Renal cortex interstitium (tissue), 11 donors: ENCODE data around the gene AGMAT. TPM values are rescaled to one million over a fixed set of nuclear protein-coding genes. Genes with fewer than 3 reads are reported as not detected.

Source experiments
- DNase-seq, 11 donors: peaks; one replicate each; pipeline ENCODE4 v3.0.0-alpha.2; 2013; ENCODE audit warnings: low read depth in 9 of 11, low spot score in 4 of 11; ENCODE audit errors: extremely low read depth in 1 of 11
- polyA plus RNA-seq, 3 donors: library from polyadenylated mRNA; unstranded; fragments of 120-200 nt; gene quantifications; one replicate each; pipeline ENCODE4 v1.2.1, GENCODE V29; 2013; ENCODE audit not compliant: insufficient read length in 3 of 3

AGMAT gene
- polyA plus RNA-seq, 3 donors, result 30.6 to 35.6 (median 33.3) TPM

GRCh38 chr1:15540186-15540585 lies 44.7 kb downstream of the AGMAT start:
- DNase-seq, result no peak

GRCh38 chr1:15538771-15539170 lies 46.1 kb downstream of the AGMAT start:
- no peak for DNase-seq

- no peak for DNase-seq
Observed at GRCh38 chr1:15531682-15532081, 53.2 kb downstream of the AGMAT start.

- DNase-seq, result no peak
Observed at GRCh38 chr1:15531003-15531402, 53.8 kb downstream of the AGMAT start.

- DNase-seq, result peak; percentile 99 to 100 (median 100)
Observed at GRCh38 chr1:15526490-15527339, 58.1 kb downstream of the AGMAT start, which contains the start of gene DNAJC16. DNAJC16 (plus strand) TSS chr1:15526848; CDS start chr1:15529106, 2,258 bp downstream.

- DNase-seq, result no peak
Observed at GRCh38 chr1:15526021-15526489, 58.8 kb downstream of the AGMAT start.

GRCh38 chr1:15525050-15526020 lies 59.5 kb downstream of the AGMAT start:
- DNase-seq, result peak in 3 of 11 donors; percentile 95 to 97 (median 96)

GRCh38 chr1:15524283-15525049 lies 60.4 kb downstream of the AGMAT start:
- peak; percentile 84 to 99 (median 97) for DNase-seq

- no peak for DNase-seq
Observed at GRCh38 chr1:15524021-15524282, 60.9 kb downstream of the AGMAT start, which contains the start of gene CASP9. CASP9 (minus strand) TSS chr1:15524215; CDS start chr1:15524200, 15 bp downstream.

- DNase-seq, result no peak
Observed at GRCh38 chr1:15523104-15524020, 61.5 kb downstream of the AGMAT start.

GRCh38 chr1:15522551-15522950 lies 62.3 kb downstream of the AGMAT start:
- DNase-seq, result no peak

Other genes with a start within 250 kb of the AGMAT start
- 10 to 100 TPM in 2 of 3 donors, 1 to 10 TPM in 1; 9.6 to 19.8 (median 14.5) TPM for gene EFHD2, start 175.2 kb downstream of the AGMAT start, polyA plus RNA-seq
- under 1 TPM; 0.09 to 0.36 (median 0.25) TPM for gene CTRC, start 146.6 kb downstream of the AGMAT start, polyA plus RNA-seq
- gene CELA2A, start 128.3 kb downstream of the AGMAT start, polyA plus RNA-seq, result under 1 TPM in 1 of 3 donors, not detected in 2; 0.41 TPM
- under 1 TPM; 0.32 to 0.61 (median 0.56) TPM for gene CELA2B, start 108.9 kb downstream of the AGMAT start, polyA plus RNA-seq
- 10 to 100 TPM; 29.8 to 58.8 (median 34.1) TPM for gene CASP9, start 60.8 kb downstream of the AGMAT start, polyA plus RNA-seq
- 10 to 100 TPM; 27.0 to 40.5 (median 31.6) TPM for gene DNAJC16, start 58.2 kb downstream of the AGMAT start, polyA plus RNA-seq
- 10 to 100 TPM; 19.3 to 24.9 (median 22.1) TPM for gene DDI2, start 32.4 kb upstream of the AGMAT start, polyA plus RNA-seq
- 10 to 100 TPM; 44.2 to 49.2 (median 45.9) TPM for gene PLEKHM2, start 99.3 kb upstream of the AGMAT start, polyA plus RNA-seq
- 1 to 10 TPM; 2.4 to 5.3 (median 2.5) TPM for gene SLC25A34, start 151.2 kb upstream of the AGMAT start, polyA plus RNA-seq
- 1 to 10 TPM; 2.9 to 6.3 (median 4.1) TPM for gene TMEM82, start 157.4 kb upstream of the AGMAT start, polyA plus RNA-seq
- 10 to 100 TPM; 43.8 to 60.8 (median 56.9) TPM for gene FBLIM1, start 173.7 kb upstream of the AGMAT start, polyA plus RNA-seq
- gene UQCRHL, start 222.6 kb upstream of the AGMAT start, polyA plus RNA-seq, result 1 to 10 TPM; 1.5 to 2.8 (median 1.7) TPM